IMR-90 (cell line): ENCODE results near the gene PRRG2. TPM values are rescaled to one million over a fixed set of nuclear protein-coding genes. Genes with fewer than 3 reads are reported as not detected.

Experiments used
- ATAC-seq: fragments of 200-7000 bp; cut with Tn5 transposase; 2 replicates; pipeline ENCODE4 v1.9.1; 2020; ENCODE audit warnings: low read depth, mild to moderate bottlenecking, moderate library complexity
- BruUV-seq: library from RNA; stranded (reverse); fragments of 400-500 nt; replicated peaks from 2 replicates; lab custom pipeline; 2021; lab: Mats Ljungman, UMichigan
- CTCF ChIA-PET: fragments of 300-600 bp; formaldehyde crosslinking; extraction: SDS; loops from one replicate; lab custom pipeline; 2021; ENCODE audit warnings: antibody characterized with exemption; lab: Yijun Ruan, JAX
- POLR2A ChIA-PET: fragments of 300-600 bp; sonication (Branson Sonifier 250); formaldehyde crosslinking; loops from one replicate; lab custom pipeline; 2022; ENCODE audit warnings: antibody characterized with exemption; ENCODE audit not compliant: unreplicated experiment; lab: Charles Lee
- DNase-seq: peaks from one replicate; pipeline ENCODE4 v3.0.0; 2013
- H2AFZ ChIP-seq: replicated peaks from 2 replicates; pipeline ENCODE3; 2013; ENCODE audit warnings: low read length, mild to moderate bottlenecking; ENCODE audit not compliant: poor library complexity
- H2AK5ac ChIP-seq: 2 replicates; pipeline ENCODE4 v1.6.1; 2013; ENCODE audit warnings: low read depth, low read length, inconsistent platforms
- H2AK9ac ChIP-seq: replicated peaks from 2 replicates; pipeline ENCODE3; 2013; ENCODE audit warnings: mild to moderate bottlenecking, low read depth, low read length, moderate library complexity; ENCODE audit not compliant: poor library complexity
- H2BK120ac ChIP-seq: 2 replicates; pipeline ENCODE4 v1.6.1; 2013; ENCODE audit warnings: low read depth, low read length, inconsistent platforms
- H2BK15ac ChIP-seq: 3 replicates; pipeline ENCODE4 v1.6.1; 2013; ENCODE audit warnings: low read depth, low read length, inconsistent platforms
- H2BK20ac ChIP-seq: 2 replicates; pipeline ENCODE4 v1.6.1; 2013; ENCODE audit warnings: low read depth, mild to moderate bottlenecking, inconsistent platforms, low read length, moderate library complexity
- H2BK5ac ChIP-seq: 2 replicates; pipeline ENCODE4 v1.6.1; 2013; ENCODE audit warnings: mild to moderate bottlenecking, low read depth, low read length, inconsistent platforms; ENCODE audit not compliant: poor library complexity, severe bottlenecking
- H3K14ac ChIP-seq: replicated peaks from 2 replicates; pipeline ENCODE4 v1.6.1; 2013; ENCODE audit warnings: low read depth, low read length, inconsistent platforms
- H3K18ac ChIP-seq: 2 replicates; pipeline ENCODE4 v1.6.1; 2013; ENCODE audit warnings: low read depth, low read length, control low read depth
- H3K23ac ChIP-seq: 2 replicates; pipeline ENCODE4 v1.6.1; 2013; ENCODE audit warnings: low read depth, low read length, inconsistent platforms
- H3K27ac ChIP-seq: 2 replicates; pipeline ENCODE4 v1.5.1; 2013; ENCODE audit warnings: mild to moderate bottlenecking, control low read depth, low read length; ENCODE audit not compliant: insufficient read depth
- H3K27me3 ChIP-seq: 2 replicates; pipeline ENCODE4 v1.6.1; 2013; ENCODE audit warnings: low read length; ENCODE audit not compliant: control insufficient read depth, insufficient read depth
- H3K36me3 ChIP-seq: 2 replicates; pipeline ENCODE4 v1.6.1; 2013; ENCODE audit warnings: low read length, mixed read lengths; ENCODE audit not compliant: control insufficient read depth, insufficient read depth
- H3K4ac ChIP-seq: 2 replicates; pipeline ENCODE4 v1.6.1; 2013; ENCODE audit warnings: low read depth, low read length, inconsistent platforms
- H3K4me1 ChIP-seq: 2 replicates; pipeline ENCODE4 v1.6.1; 2013; ENCODE audit warnings: low read length, mixed read lengths; ENCODE audit not compliant: control insufficient read depth, insufficient read depth
- H3K4me2 ChIP-seq: 2 replicates; pipeline ENCODE4 v1.6.1; 2013; ENCODE audit warnings: low read depth, mild to moderate bottlenecking, control low read depth, low read length, moderate library complexity
- H3K4me3 ChIP-seq: 2 replicates; pipeline ENCODE4 v1.5.1; 2013; ENCODE audit warnings: low read depth, mild to moderate bottlenecking, control low read depth, low read length, moderate library complexity; ENCODE audit not compliant: insufficient read depth
- H3K56ac ChIP-seq: 2 replicates; pipeline ENCODE4 v1.6.1; 2013; ENCODE audit warnings: low read length, inconsistent platforms; ENCODE audit not compliant: insufficient read depth; ENCODE audit errors: extremely low read depth
- H3K79me1 ChIP-seq, 2 experiments: 2 replicates each; pipeline ENCODE4 v1.6.1; 2013; ENCODE audit warnings: low read length in 2 of 2, inconsistent platforms in 1 of 2, low read depth in 1 of 2
- H3K9ac ChIP-seq: 2 replicates; pipeline ENCODE4 v1.6.1; 2013; ENCODE audit warnings: low read depth, low read length, control low read depth
- H3K9me1 ChIP-seq: 2 replicates; pipeline ENCODE4 v1.6.1; 2013; ENCODE audit warnings: low read length, inconsistent platforms; ENCODE audit not compliant: insufficient read depth
- H3K9me3 ChIP-seq: 2 replicates; pipeline ENCODE4 v1.6.1; 2013; ENCODE audit warnings: low read length; ENCODE audit not compliant: control insufficient read depth, insufficient read depth
- H4K20me1 ChIP-seq: 2 replicates; pipeline ENCODE4 v1.6.1; 2013; ENCODE audit warnings: low read length, inconsistent platforms; ENCODE audit not compliant: insufficient read depth
- H4K5ac ChIP-seq: 2 replicates; pipeline ENCODE4 v1.6.1; 2013; ENCODE audit warnings: mild to moderate bottlenecking, low read depth, low read length, control low read depth
- H4K8ac ChIP-seq, 2 experiments: 2 replicates each; pipeline ENCODE4 v1.6.1; 2013; ENCODE audit warnings: low read depth in 2 of 2, low read length in 2 of 2, control low read depth in 1 of 2, inconsistent platforms in 1 of 2
- H4K91ac ChIP-seq: 2 replicates; pipeline ENCODE4 v1.6.1; 2013; ENCODE audit warnings: low read depth, low read length, inconsistent platforms; ENCODE audit not compliant: insufficient read depth
- BHLHE40 ChIP-seq: fragments of 150-350 bp; IDR thresholded peaks from 2 replicates; pipeline ENCODE4 v1.6.1; 2016; ENCODE audit warnings: mild to moderate bottlenecking, low read depth, low read length
- CEBPB ChIP-seq: IDR thresholded peaks from 2 replicates; pipeline ENCODE4 v1.6.1; 2012; ENCODE audit warnings: low read depth, low read length, improper control_type of control experiment
- FOS ChIP-seq: fragments of 150-350 bp; IDR thresholded peaks from 2 replicates; pipeline ENCODE4 v1.6.1; 2016; ENCODE audit warnings: low read depth, low read length
- MAZ ChIP-seq: IDR thresholded peaks from 2 replicates; pipeline ENCODE4 v1.6.1; 2012; ENCODE audit warnings: low read depth, mild to moderate bottlenecking, low read length, improper control_type of control experiment, moderate library complexity, borderline replicate concordance
- MXI1 ChIP-seq: IDR thresholded peaks from 2 replicates; pipeline ENCODE4 v1.6.1; 2012; ENCODE audit warnings: low read depth, mild to moderate bottlenecking, low read length, moderate library complexity, borderline replicate concordance
- POLR2A ChIP-seq: IDR thresholded peaks from 2 replicates; pipeline ENCODE4 v1.6.1; 2012; ENCODE audit warnings: mild to moderate bottlenecking, low read depth, low read length
- RAD21 ChIP-seq: IDR thresholded peaks from 2 replicates; pipeline ENCODE4 v1.6.1; 2012; ENCODE audit warnings: low read length, improper control_type of control experiment
- RFX5 ChIP-seq: IDR thresholded peaks from 2 replicates; pipeline ENCODE4 v1.8.0; 2012; ENCODE audit warnings: low read depth, mild to moderate bottlenecking, low read length, moderate library complexity
- WGBS, 2 experiments: methylation state at CpG; one replicate each; pipeline versions ENCODE4 v1.1.5 to v1.1.7; 2013; ENCODE audit warnings: missing lambda C conversion rate in 2 of 2; ENCODE audit not compliant: insufficient read length in 1 of 2; ENCODE audit errors: extremely low coverage in 2 of 2; 5-methylcytosine and 5-hydroxymethylcytosine counted together
- dilution Hi-C: fragments of 300-500 bp; cut with HindIII; formaldehyde crosslinking; loops from one replicate; pipeline ENCODE4 v1.14.3; 2018; ENCODE audit warnings: low sequenced_read_pairs; ENCODE audit not compliant: unreplicated experiment
- in situ Hi-C: fragments of 300-500 bp; cut with MboI; formaldehyde crosslinking; loops from 3 replicates; pipeline ENCODE4 v1.14.3; 2019; ENCODE audit warnings: low sequenced_read_pairs, inconsistent platforms, mixed read lengths
- intact Hi-C: fragments of 100-400 bp; cut with micrococcal nuclease; formaldehyde crosslinking; loops from 2 replicates; pipeline ENCODE4 v1.10.0; 2022
- polyA plus RNA-seq, 3 experiments: library from polyadenylated mRNA; depleted of rRNA; stranded (reverse); fragments of >200 nt; gene quantifications; 2 replicates each; pipeline ENCODE4 v1.2.3, GENCODE V29; 2012; ENCODE audit warnings: low replicate concordance in 1 of 3
- total RNA-seq: library from RNA; depleted of rRNA; stranded (reverse); fragments of >200 nt; gene quantifications from 2 replicates; pipeline ENCODE4 v1.2.3, GENCODE V29; 2012
- TF ChIP-seq, protein P1 (sequence below): conservative IDR thresholded peaks from 2 replicates; pipeline ENCODE4 v1.5.1; 2012; ENCODE audit warnings: mild to moderate bottlenecking, low read depth, low read length, improper control_type of control experiment

Gene PRRG2
- total and polyA plus RNA-seq, 2 of the 4 experiments (the other 2 are of a cell fraction): 0.14 to 0.54 TPM

DNA sequence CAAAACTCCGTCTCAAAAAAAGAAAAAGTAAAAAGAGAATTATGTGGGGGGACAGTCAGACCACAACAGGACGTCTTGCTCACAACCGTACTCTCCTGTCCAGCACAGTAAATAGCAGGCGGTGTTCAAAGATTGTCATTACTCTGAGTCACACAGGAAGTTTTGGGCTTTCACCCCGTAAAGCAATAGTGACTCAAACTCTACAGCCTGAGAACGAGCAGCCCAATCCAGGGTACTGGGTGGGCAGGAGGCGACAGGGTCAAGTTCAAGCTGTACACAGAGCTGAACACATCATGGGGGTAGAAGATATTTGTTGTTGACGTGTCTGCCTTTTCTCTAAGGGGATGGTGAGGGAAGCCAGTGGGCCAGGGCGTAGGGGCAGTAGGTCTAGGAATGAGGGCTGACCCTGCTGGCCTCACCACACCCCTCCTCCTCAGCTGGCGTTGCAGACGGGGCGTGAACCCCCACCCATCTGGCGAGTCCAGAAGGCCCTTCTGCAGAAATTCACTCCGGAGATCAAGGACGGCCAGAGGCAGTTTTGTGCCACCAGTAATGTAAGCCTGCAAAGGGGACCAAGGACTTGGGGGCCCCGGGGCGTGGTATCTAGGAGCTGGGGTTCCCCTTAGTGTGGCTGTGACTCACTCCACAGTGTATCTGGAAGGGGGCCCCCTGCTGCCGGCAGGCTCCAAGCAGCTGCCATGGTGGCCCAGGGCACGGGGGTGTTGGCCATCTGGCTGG is 33.1 kb downstream of the PRRG2 start:
- CTCF ChIA-PET: no interaction called here
- peaks cover 31% of the 10 kb centered on the region for H4K20me1 ChIP-seq

More for the DNA sequence above, 33.1 kb downstream of the PRRG2 start:
- Histone ChIP-seq H3K27ac (peak overlapping the region; percentile 45), H3K27me3 (no peaks in the 10 kb centered on the region), H2BK20ac (0 out of 2 replicates have a peak overlapping the region, but pooled peaks have one; percentile 12), H3K14ac (peak overlapping the region; percentile 20; the same call in 1 of the 2 replicates), H3K4me3 (no peak overlapping the region), H3K9ac (no peak overlapping the region), H4K91ac (peak overlapping the region; percentile 7; the same call in 1 of the 2 replicates), H3K4me1 (peaks cover 16% of the 10 kb centered on the region), H3K36me3 (peaks cover 42% of the 10 kb centered on the region), H3K56ac (no peak overlapping the region), H3K9me3 (no peaks in the 10 kb centered on the region), H3K79me1 (peaks cover 37 to 79% of the 10 kb centered on the region in 2 experiments), H2AK5ac (peak overlapping the region; percentile 75), H4K8ac (peak overlapping the region in 1 of 2 experiments; percentile 70; a peak in 2 of 4 replicates), H3K23ac (peak overlapping the region; percentile 43; the same call in 1 of the 2 replicates), H3K9me1 (peaks cover 10% of the 10 kb centered on the region), H2AFZ (peak overlapping the region; percentile 38), H4K5ac (peak overlapping the region; percentile 4; the same call in 1 of the 2 replicates), H2AK9ac (peak overlapping the region; percentile 86), H3K4me2 (peak overlapping the region; percentile 16; the same call in 1 of the 2 replicates), H2BK5ac (peak overlapping the region; percentile 79), H2BK15ac (no peak overlapping the region; the same call in 2 of the 3 replicates), H3K4ac (peak overlapping the region; percentile 84), H2BK120ac (peak overlapping the region; percentile 50; the same call in 1 of the 2 replicates), H3K18ac (peak overlapping the region; percentile 3; the same call in 1 of the 2 replicates)
- ATAC-seq (peak; percentile 91), DNase-seq (peak; percentile 91)
- intact Hi-C loops (no loop called here), dilution Hi-C loops (no loop called here), in situ Hi-C loops (no loop called here)
- BruUV-seq: no TSS peak
- WGBS, 2 experiments: 51% methylated on average over 6 of the region's 19 CpGs; no CpG with 5 or more reads in 1 of the 2 experiments
- POLR2A ChIA-PET: interaction anchor here (0.6 kb wide), 1 partner anchor 20 kb away, joined by 3 read pairs; no protein-coding TSS in a partner anchor
- TF ChIP-seq MXI1: no peak
- 0 out of 2 replicates have a peak, but pooled peaks have one; percentile 8 for TF ChIP-seq MAZ
- peak; percentile 76 for TF ChIP-seq FOS
- TF ChIP-seq RFX5: no peak
- no peak for TF ChIP-seq POLR2A
- 0 out of 2 replicates have a peak, but pooled peaks have one; percentile 3 for TF ChIP-seq BHLHE40
- peak; percentile 63; the same call in 1 of the 2 replicates for TF ChIP-seq CEBPB
- TF ChIP-seq, protein P1, sequence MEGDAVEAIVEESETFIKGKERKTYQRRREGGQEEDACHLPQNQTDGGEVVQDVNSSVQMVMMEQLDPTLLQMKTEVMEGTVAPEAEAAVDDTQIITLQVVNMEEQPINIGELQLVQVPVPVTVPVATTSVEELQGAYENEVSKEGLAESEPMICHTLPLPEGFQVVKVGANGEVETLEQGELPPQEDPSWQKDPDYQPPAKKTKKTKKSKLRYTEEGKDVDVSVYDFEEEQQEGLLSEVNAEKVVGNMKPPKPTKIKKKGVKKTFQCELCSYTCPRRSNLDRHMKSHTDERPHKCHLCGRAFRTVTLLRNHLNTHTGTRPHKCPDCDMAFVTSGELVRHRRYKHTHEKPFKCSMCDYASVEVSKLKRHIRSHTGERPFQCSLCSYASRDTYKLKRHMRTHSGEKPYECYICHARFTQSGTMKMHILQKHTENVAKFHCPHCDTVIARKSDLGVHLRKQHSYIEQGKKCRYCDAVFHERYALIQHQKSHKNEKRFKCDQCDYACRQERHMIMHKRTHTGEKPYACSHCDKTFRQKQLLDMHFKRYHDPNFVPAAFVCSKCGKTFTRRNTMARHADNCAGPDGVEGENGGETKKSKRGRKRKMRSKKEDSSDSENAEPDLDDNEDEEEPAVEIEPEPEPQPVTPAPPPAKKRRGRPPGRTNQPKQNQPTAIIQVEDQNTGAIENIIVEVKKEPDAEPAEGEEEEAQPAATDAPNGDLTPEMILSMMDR: peak; percentile 27; the same call in 1 of the 2 replicates
- TF ChIP-seq RAD21: 0 out of 2 replicates have a peak, but pooled peaks have one; percentile 17
